ENCODE data around the gene OR1L6.

The OR1L6 gene, protein sequence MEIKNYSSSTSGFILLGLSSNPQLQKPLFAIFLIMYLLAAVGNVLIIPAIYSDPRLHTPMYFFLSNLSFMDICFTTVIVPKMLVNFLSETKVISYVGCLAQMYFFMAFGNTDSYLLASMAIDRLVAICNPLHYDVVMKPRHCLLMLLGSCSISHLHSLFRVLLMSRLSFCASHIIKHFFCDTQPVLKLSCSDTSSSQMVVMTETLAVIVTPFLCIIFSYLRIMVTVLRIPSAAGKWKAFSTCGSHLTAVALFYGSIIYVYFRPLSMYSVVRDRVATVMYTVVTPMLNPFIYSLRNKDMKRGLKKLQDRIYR

DNA sequence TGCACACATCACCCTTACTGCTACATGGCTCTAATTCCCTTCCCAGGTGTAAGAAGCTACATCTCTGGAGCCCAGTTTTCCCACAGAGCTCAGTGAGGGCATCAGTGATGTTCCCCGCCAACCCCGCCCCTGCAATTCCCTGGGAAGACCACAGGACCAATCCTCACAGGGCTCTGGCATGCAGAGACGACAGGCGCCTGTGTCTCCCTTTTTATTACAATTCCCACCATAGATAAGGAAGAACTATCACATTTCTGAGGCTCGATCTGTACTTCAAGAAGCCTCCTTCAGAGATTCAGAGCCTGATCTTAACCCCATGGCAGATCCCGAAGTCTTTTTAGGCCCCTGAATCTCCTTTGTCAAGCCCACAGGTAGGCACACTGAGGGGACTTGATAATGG, at the start of gene OR1L6:
TSS of gene OR1L6 (plus strand) at position 301 of the 400 bp plus-strand sequence. CDS start 7,545 bp downstream, outside the sequence.
- DNase-seq = no peak

DNA sequence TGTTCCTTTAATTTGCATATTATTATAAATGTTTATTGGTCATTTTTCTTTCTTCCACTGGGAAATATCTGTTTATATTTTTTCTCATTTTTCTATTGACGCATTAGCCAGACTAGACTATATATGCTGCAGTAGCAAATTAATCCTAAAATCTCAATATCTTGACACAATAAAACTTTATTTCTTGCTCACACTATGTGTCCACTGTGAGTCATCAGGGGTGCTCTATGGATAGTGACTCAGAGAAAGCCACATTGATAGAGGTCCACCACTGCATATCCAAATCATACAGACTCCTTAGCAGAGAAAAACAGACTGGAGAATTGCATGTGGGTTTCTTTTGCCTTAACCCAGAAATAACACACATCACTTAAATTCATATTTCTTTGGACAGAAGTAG, 46.4 kb upstream of the OR1L6 start:
- no peak for DNase-seq

DNA sequence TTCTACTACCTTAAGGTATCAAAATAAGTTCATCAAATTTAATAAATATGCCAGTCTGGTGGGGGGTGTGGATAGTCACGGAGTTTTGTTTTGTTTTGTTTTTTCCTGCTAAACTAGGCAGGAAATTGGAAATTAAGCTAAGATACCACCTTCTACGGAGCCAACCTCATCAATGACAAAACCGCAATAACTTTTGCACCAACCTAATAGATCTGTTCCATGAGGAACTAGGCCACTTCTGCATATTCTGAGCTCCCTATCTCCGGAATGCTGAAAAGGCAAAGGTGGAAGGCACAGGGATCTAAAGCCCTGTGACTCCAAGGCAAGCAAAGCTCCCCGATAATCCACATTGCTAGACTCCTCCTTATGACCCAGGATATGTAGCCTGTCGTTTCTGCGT, 24.1 kb upstream of the OR1L6 start:
- DNase-seq = no peak

DNA sequence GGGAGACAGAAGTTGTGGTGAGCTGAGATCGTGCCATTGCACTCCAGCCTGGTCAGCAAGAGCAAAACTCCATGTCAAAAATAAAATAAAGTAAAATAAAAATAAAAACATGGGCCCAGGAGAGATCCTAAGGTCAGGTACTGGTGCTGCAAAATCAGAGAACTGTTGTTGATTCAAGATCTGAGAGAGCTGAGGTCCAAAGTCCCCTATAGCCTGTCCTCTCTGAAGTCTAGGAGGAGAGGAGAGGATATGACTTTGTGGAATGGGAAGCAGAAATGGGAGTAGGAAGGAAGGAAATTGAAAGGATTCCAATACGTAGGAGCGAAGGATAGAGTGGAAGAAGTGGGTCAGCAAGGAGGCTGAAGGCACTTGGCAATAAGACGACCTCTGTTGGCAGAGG, 22.9 kb upstream of the OR1L6 start:
- DNase-seq = no peak

DNA sequence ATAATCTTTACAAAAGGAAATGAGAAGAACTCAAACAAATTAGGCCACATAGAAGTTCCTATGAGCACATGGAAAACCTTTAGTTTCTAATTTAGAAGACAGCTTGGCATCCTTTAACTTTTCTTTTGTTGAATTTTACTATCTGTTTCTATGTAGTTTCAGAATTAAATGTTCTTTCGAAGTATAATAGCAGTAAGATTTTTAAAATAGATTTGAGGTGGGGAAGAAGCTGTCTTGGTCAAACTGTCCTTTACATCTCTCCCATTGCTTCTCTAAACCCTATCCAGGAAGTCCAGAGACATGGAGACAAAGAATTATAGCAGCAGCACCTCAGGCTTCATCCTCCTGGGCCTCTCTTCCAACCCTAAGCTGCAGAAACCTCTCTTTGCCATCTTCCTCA, 18.4 kb upstream of the OR1L6 start, which contains the start of gene OR1L4:
TSS of gene OR1L4 (plus strand) at position 301 of the 400 bp plus-strand sequence. CDS start at position 301, 0 bp downstream.
- no peak for DNase-seq

DNA sequence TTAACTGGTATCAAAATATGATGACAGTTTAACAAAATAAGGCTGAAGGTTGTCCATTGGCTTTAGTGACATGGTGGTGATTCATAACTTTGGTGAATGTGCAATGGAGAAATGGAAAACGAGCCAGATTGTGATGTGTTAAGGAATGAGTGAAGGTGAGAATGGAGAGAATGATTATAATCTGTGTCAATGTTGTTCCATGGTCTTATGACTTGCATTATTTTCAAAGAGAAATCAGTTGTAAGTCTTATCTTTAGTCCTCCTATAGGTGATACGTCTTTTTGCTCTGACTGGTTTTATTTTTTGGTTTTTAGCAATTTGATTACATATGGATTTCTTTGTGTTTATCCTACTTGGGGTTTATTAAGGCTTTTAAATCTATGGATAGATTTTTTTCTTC, 12.7 kb downstream of the OR1L6 start:
- no peak for DNase-seq

DNA sequence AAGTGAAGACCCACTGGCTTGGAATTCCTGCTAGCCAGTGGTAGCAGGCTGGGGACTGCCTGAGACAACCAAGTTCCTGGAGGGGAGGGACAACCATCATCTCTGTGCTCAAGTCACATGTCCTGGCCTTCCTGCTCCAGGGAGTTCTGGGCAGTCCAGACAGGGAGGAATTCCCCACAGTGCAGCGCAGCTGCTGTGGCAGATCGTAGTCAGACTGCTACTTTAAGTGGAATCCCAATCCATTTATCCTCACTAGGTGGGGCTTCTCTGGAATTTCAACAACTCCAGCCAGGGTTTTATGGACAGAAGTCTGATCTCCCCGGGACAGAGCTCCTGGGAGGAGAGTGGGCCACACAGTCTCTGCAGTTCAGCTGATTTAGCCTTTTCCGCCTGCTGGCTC, 25.7 kb downstream of the OR1L6 start:
- no peak for DNase-seq

DNA sequence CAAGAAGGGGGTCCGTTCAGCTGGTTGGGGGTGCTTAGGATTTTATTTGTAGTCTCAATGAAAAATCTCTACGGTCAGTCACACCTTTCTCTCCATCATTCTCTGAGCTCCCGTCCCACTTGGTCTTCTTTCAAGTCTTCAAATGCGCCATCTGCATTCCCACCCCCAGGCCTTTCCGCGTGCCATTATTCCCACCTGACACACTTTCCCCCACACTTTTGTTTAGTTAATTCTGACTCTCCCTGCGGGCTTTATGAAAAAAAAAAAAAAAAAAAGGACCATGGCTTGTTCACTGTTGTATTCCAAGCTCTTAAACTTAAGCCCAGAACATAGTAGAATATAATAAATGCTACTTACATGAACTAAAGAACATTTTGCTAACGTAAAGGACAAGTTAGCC, 34.9 kb downstream of the OR1L6 start:
- no peak for DNase-seq

DNA sequence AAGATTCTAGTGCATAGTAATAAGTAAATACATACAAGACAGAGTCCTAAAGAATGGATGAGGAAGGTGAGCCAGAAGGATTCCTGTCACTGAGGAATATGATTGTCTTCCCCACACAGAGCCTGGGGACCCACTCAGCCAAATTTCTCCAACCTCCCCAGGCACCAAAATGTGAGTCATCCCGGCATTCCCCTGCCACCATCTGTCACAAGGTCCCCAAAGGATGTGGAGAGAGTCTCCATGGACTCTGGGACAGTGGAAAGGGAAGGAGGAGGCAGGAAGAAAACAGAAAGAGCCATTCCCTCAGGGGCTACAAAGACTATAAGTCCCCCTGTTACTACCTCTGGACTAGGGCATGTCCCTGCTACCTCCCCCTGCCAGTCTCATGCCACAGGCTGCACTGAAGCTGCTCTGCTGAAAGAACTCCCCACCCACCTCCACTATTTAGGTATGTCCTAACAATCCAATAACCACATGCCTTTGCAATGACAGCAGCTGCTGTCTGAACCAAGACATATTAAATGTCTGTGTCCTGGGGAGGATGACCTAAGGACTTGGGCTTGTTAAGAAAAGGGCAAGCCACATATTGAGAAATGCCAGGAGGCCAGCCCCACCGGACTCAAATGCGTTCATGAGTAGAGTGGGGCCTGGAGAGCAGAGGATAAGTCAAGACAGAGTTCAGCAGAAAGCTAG, 36.0 kb downstream of the OR1L6 start:
- DNase-seq = no peak

DNA sequence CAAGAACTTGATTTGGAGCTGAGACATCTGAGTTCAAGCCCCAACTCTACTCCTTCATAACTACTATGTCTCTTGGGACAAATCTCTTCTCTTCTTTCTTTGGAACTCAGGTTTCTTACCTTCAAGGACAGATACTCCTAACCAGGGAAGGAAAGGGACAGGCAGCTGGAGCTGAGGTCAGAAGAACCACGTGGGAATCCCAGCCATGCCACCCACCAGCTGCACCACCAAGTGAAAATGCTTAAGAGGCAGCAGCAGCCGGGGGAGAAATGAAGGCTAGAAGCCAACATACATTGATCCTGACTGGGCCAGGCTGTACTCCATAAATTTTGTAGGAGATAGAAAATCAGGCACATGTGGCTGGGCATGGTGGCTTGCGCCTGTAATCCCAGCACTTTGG, 37.1 kb downstream of the OR1L6 start:
- no peak for DNase-seq

DNA sequence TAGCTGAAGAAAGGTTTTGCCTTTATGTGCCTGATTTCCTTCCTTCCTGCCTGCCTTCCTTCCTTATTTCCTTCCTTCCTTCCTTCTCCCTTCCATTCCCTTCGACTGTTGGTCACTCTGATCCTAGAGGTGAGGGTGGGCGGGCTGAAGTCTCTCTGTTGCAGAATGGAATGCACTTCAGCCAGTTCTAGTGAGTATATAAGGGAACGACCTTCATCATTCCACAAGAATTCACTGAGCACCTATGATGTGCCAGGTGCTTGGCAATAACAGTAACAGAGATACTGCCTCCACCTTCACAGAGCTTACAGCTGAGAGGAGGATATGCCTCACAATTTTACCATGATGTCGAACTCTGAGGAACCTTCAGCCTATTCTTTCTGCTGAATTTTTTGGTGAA, 37.9 kb downstream of the OR1L6 start:
- DNase-seq = no peak

DNA sequence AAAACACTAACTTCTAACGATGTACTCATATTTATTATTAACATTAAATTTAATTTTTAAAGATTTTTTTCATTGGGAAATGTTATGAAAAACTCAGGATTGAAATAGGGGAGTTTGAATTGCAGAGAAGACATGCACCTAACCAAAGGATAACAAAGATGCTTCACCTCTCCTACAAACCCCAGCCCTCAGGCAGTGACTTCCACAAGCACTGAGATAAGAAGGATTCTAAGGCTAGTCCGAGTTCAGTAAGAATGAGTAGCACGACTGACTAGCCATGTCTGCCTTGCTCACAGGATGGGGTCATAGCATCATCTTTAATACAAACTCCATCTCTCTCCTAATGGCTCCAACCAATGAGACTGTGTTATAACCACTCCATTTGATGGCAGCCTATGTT, 39.6 kb downstream of the OR1L6 start:
- DNase-seq = no peak

DNA sequence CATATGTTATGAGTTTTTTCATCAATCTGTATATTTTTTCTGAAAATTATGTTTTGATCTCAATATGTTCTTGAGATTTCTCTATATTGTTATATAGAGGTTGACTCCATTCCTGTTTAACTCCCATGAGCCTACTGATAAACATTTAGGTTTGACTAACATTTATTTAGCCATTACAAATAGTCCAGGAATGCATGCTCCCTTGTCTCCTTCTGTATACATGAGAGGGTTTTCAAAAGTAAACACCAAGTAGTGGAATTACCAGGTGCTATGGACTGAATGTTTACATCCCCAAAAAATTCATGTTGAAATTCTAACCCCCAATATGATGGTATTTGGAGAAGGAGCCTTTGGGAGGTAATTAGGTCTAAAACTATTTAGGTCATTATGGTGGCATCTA, 43.2 kb downstream of the OR1L6 start:
- no peak for DNase-seq

DNA sequence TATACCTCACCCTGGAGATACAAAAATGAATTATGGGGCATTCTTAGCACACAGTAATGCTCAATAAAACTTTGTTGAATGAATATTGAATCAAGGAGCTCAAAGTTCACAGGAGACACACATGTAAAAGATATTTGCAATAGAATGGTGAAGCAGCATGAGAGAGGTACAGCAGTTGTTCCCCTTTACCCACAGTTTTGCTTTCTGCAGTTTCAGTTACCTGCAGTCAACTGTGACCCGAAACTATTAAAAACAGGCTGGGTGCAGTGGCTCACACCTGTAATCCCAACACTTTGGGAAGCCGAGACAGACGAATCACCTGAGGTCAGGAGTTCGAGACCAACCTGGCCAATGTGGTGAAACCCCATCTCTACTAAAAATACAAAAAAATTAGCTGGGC, 44.2 kb downstream of the OR1L6 start:
- DNase-seq = no peak

DNA sequence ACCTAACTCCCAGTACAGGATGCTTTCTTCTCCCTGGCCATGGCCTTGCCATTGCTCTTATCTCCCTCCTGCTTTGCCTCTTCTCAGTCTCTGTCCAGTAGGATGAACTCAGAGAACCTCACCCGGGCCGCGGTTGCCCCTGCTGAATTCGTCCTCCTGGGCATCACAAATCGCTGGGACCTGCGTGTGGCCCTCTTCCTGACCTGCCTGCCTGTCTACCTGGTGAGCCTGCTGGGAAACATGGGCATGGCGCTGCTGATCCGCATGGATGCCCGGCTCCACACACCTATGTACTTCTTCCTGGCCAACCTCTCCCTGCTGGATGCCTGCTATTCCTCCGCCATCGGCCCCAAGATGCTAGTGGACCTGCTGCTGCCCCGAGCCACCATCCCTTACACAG, 46.7 kb downstream of the OR1L6 start, which contains the start of gene OR5C1:
TSS of gene OR5C1 (plus strand) at position 103 of the 400 bp plus-strand sequence. CDS start at position 103, 0 bp downstream.
- no peak for DNase-seq

DNA sequence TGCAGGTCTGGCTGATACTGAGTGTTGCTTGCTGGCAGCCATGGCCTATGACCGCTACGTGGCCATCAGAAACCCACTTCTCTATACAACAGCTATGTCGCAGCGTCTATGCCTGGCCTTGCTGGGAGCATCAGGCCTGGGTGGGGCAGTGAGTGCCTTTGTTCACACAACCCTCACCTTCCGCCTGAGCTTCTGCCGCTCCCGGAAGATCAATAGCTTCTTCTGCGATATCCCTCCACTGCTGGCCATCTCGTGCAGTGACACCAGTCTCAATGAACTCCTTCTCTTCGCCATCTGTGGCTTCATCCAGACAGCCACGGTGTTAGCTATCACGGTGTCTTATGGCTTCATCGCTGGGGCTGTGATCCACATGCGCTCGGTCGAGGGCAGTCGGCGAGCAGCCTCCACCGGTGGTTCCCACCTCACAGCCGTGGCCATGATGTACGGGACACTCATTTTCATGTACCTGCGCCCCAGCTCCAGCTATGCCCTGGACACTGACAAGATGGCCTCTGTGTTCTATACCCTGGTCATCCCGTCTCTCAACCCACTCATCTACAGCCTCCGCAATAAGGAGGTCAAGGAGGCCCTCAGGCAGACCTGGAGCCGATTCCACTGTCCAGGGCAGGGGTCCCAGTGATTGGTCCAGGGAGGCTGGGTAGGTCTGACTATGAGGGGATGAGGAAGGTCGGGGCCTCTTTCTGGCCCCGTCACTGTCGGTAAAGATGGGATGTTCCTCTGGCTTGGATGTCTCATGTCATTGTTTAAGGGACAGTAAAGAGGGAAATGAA, 47.3 kb downstream of the OR1L6 start:
- DNase-seq = no peak

DNA sequence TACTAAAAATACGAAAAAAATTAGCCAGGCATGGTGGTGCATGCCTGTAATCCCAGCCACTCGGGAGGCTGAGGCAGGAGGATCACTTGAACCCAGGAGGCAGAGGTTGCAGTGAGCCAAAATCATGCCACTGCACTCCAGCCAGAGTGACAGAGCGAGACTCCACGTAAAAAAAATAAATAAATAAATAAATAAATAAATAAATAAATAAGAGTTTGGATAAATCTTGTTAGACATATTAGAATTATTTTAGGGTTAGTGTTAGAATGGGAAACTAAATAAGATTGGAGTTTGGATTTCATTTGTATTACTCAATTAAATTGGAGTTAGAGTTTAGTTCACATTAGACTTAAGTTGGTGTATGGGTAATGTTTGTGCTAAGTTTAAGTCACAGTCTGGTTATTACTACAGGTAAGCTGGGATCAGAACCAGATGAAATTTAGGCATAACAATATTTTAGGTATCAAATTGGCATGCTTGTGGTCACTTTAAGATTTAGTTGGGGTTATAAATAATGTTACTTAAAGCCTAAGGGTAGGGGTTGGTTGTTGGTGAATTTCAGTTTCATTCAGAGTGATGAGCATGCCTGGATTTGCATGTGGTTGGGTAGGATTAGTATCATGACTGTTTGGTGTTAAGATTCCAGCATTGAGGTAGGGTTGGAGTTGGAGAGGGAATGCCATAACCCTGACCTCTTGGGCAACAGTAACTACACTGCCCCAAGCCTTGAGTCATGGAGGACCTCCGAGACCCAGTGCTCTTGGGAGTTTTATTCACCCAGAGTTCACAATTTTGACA, 50.0 kb downstream of the OR1L6 start:
- no peak for DNase-seq

DNA sequence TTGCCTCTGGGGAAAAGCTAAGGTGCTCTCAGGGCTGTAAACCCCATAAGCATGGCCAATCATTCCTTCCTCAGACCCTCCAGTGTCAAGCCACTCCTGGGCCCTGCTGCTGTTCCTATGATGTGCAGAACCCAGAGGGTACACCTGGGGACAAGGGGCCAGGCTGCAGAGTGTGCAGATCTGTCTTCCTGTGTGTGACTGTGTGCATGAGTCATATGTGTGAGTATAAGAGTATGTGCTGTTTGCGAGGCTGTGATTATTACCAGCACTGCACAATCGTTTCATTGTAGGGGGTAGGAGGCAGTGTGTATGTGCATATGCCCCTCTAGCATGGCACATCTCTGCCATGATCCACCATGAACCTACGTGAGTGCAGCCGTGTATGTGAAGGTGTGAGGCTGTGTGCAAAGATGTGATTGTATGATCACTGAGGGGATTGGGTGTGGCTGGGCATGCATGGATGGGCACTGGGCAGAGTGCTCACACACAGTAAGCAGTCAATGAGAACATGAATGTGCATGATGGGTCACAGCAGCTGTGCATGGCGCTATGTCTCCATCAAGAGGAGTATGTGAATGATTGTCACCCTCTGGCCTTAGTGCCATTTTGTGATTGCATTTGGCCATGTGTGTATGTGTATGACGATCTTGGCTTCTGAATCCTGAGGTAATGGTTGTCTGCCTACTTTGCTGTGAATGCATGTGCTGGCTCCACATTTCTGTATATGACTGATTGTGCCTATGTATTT, 55.4 kb downstream of the OR1L6 start:
- DNase-seq = no peak
